ENCODE measurements around the gene UBE2G2.
A peak's percentile ranks its signal among the peaks of the same experiment; 100 is the strongest.

Gene UBE2G2

DNA sequence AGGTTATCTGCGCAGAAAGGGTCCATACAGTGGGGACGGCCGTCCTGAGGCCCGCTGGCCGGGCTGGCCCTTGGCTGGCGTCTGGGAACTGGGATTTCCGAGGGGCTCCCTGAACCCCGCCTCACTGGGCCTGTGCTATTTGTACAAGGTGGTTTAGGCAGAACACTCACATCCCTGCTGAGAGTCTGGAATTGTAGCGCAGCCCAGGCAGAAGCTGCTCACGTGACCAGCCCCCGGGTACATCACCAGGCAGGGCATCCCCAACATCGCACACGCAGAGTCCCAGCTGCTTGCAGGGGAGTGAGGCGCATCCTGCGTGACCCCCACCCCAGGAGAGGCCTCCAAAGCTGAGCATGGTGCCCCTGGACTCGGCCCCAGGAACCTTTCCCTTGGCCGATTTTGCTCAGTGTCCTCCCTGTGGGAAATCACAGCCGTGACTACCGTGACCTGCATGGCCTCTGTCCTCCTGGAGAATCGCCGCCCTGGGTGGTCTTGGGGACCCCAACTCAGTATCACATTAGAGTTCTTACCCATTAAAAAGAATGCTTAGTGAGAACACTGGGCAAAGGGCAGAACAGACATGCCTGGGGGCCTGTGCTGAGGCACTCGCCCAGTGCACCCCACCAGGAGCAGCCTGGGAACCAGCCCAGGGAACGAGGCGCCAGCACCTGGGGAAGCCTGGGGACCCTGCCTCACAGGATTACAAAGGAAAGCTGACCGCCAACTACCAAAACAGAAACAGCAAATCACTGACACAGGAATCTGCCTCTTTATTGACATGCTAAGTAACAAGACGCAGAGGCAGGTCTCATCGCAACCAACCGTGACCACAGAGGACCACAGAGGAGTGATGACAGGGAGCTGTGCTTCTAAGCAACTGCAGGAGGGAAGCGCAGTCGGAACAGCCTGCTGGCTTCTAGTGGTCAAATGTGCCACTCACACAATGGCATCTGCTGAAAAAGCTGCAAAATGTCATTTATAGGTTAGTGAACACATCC, 33.5 kb downstream of the UBE2G2 start:
- H3K27ac ChIP-seq (ENCODE audit: low read depth, low read length) = peak overlapping the region; percentile 72
- H3K4me3 ChIP-seq (ENCODE audit: low read depth, low read length) = no peak overlapping the region
- H3K27me3 ChIP-seq (ENCODE audit: control insufficient read depth, insufficient read depth, low read length) = no peaks in the 10 kb centered on the region
- peaks cover 20% of the 10 kb centered on the region; the same call in 1 of the 2 replicates for H3K4me1 ChIP-seq (ENCODE audit: control insufficient read depth, insufficient read depth, low read length)
- peaks cover 35% of the 10 kb centered on the region for H3K36me3 ChIP-seq (ENCODE audit: control insufficient read depth, insufficient read depth, low read length)
- no peaks in the 10 kb centered on the region for H3K9me3 ChIP-seq (ENCODE audit: control insufficient read depth, insufficient read depth, low read length)
- H3K9ac ChIP-seq (ENCODE audit: low read depth, low read length) = no peak overlapping the region

DNA sequence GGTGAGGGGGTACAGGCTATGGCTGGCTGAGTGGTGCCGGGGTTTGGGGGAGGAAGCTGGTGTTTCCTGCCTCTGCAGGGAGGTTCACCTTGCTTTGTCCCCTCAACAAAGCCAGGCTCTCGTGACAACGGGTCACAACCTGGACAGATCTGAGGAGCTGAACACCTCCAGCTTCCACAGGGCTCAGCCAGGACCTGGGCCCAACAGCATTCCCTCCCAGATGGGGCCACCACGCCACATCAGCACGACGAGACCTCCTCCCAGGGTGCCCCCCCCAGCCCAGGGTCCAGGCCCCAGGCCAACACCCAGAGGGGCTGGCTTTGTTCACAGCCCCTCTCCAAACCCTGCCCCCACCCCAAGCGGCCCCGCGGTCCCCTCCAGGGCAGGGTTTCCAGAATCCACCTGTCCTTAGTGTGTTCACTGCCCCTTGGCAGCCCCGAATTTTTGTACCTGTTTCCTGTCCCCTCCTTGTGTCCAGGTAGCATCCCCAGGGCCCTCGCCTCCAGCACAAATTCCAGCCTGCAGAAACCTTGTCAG, 34.7 kb downstream of the UBE2G2 start:
- Histone ChIP-seq H3K27ac (ENCODE audit: low read depth, low read length) (no peak overlapping the region), H3K36me3 (ENCODE audit: control insufficient read depth, insufficient read depth, low read length) (peaks cover 24% of the 10 kb centered on the region), H3K4me3 (ENCODE audit: low read depth, low read length) (no peak overlapping the region), H3K9me3 (ENCODE audit: control insufficient read depth, insufficient read depth, low read length) (no peaks in the 10 kb centered on the region), H3K9ac (ENCODE audit: low read depth, low read length) (no peak overlapping the region), H3K4me1 (ENCODE audit: control insufficient read depth, insufficient read depth, low read length) (peaks cover 20% of the 10 kb centered on the region; the same call in 1 of the 2 replicates), H3K27me3 (ENCODE audit: control insufficient read depth, insufficient read depth, low read length) (no peaks in the 10 kb centered on the region)

DNA sequence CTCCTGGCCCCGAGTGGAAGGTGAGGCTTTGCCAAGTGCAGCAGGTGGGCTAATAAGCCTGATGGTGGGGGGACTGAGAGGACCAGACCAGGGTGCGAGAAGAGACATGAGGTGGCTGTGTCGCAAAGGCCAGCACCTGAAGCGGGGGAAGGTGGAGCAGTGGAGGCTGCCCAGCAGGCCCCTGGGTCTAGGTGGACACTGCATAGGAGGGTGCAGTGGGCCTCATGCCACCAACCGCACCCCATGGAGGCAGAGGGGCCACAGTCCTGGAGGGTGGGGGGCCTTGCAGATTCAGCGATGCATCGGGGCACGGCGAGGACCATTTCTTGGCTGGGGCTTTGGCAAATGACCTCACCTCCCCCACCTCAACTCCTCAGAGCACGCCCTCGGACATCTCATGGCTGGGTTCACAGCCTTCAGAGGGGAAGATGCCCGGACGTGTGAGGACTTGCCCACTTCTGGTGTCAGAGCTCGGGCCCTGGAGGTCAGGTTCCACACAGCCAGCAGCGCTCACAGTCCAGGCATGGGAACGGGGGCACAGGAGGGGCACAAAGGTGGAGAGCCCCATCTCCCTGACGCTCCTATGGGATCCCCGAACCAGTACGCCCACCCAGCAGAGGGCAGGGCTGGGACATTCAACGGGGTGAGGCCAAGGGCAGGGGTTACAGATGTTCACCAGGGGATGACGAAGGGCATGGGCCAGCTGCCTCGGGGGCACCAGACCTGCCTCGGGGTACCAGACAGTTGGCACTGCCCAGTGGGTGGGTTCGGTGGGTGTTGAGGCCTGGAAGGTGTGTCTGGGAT, 35.4 kb downstream of the UBE2G2 start:
- peaks cover 17% of the 10 kb centered on the region for H3K36me3 ChIP-seq (ENCODE audit: control insufficient read depth, insufficient read depth, low read length)
- no peaks in the 10 kb centered on the region for H3K9me3 ChIP-seq (ENCODE audit: control insufficient read depth, insufficient read depth, low read length)
- H3K4me1 ChIP-seq (ENCODE audit: control insufficient read depth, insufficient read depth, low read length) = peaks cover 20% of the 10 kb centered on the region; the same call in 1 of the 2 replicates
- H3K27ac ChIP-seq (ENCODE audit: low read depth, low read length) = no peak overlapping the region
- H3K9ac ChIP-seq (ENCODE audit: low read depth, low read length) = no peak overlapping the region
- no peaks in the 10 kb centered on the region for H3K27me3 ChIP-seq (ENCODE audit: control insufficient read depth, insufficient read depth, low read length)
- H3K4me3 ChIP-seq (ENCODE audit: low read depth, low read length) = no peak overlapping the region

DNA sequence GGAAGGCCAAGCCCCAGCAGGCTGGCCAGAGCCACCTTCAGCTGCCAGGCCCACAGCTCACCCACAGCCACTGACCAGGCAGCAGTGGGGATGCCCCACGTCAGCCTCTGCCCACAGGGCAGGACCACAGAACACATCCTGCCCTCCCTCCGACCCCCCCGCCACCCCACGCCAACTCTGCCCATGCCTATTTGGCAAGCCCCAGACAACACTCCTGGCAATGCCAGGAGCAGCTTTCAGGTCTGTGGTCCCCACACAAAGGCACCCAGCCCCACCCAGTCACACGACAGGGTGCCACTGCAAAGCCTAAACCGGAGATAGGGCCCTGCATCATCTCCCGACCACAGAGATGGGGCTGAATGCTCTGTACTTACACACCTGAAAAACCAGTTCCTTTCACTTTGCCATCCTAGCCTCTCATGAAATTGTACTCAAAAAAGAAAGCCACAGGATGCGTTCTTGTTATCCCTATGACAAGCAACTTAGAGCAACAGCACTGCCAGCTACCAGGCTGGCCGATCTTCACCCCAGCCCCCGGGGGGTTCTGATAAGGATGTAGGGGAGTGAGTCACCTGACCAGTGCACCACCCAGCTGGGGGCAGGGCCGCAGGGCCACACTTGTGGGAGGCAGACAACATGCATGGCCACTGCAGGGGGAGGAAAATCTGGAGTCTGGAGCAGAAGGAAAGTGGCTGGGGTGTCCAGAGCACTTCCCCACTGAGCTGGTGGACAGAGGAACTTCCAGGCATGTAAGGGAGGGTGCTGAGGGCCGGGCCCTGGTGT, 36.2 kb downstream of the UBE2G2 start:
- H3K36me3 ChIP-seq (ENCODE audit: control insufficient read depth, insufficient read depth, low read length) = peaks cover 10% of the 10 kb centered on the region
- H3K4me3 ChIP-seq (ENCODE audit: low read depth, low read length) = no peak overlapping the region
- H3K9ac ChIP-seq (ENCODE audit: low read depth, low read length) = no peak overlapping the region
- no peaks in the 10 kb centered on the region for H3K9me3 ChIP-seq (ENCODE audit: control insufficient read depth, insufficient read depth, low read length)
- H3K4me1 ChIP-seq (ENCODE audit: control insufficient read depth, insufficient read depth, low read length) = peaks cover 20% of the 10 kb centered on the region; the same call in 1 of the 2 replicates
- no peak overlapping the region for H3K27ac ChIP-seq (ENCODE audit: low read depth, low read length)
- H3K27me3 ChIP-seq (ENCODE audit: control insufficient read depth, insufficient read depth, low read length) = no peaks in the 10 kb centered on the region

DNA sequence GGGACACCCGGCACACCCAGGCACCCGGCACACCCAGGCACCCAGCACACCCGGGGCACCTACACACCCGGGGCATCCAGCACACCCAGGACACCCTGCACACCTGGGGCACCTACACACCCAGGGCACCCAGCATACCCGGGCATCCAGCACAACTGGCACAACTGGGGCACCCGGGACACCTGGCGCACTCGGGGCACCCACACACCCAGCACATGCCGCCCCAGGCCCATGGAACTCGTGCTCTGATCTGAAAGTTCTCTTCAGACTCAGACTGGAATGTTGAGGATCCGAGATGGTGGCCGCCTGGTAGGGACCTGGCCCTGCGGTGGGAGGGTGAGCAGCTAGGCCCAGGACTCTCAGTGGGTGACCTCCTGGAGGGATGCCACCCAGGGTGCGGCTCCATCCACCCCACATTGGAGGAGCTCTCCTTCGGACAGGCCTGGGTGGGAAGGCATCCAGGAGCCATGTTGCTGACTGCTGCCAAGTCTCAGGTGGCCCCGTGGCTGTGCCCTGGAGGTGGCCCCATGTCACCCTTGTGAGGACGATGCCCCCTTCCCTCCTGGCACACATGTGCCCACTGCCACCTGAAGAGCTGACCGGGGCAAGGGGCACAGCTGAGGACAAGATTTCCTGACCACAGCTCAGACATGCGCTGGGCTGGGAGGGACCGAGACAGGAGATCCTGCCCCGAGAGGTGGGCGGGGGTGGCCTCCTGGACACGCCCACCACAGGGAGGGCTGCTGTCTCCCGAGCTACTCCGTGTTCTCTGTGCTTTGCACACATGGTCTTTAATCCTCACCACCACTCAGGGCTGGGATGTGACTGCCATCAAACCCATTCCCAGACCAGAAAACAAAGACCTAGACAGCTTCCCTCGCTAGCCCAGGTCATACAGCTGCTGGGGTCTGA, 37.0 kb downstream of the UBE2G2 start:
- Histone ChIP-seq H3K36me3 (ENCODE audit: control insufficient read depth, insufficient read depth, low read length) (peaks cover 1% of the 10 kb centered on the region), H3K9me3 (ENCODE audit: control insufficient read depth, insufficient read depth, low read length) (no peaks in the 10 kb centered on the region), H3K27me3 (ENCODE audit: control insufficient read depth, insufficient read depth, low read length) (no peaks in the 10 kb centered on the region), H3K9ac (ENCODE audit: low read depth, low read length) (no peak overlapping the region), H3K27ac (ENCODE audit: low read depth, low read length) (no peak overlapping the region), H3K4me1 (ENCODE audit: control insufficient read depth, insufficient read depth, low read length) (peaks cover 20% of the 10 kb centered on the region; the same call in 1 of the 2 replicates), H3K4me3 (ENCODE audit: low read depth, low read length) (no peak overlapping the region)

DNA sequence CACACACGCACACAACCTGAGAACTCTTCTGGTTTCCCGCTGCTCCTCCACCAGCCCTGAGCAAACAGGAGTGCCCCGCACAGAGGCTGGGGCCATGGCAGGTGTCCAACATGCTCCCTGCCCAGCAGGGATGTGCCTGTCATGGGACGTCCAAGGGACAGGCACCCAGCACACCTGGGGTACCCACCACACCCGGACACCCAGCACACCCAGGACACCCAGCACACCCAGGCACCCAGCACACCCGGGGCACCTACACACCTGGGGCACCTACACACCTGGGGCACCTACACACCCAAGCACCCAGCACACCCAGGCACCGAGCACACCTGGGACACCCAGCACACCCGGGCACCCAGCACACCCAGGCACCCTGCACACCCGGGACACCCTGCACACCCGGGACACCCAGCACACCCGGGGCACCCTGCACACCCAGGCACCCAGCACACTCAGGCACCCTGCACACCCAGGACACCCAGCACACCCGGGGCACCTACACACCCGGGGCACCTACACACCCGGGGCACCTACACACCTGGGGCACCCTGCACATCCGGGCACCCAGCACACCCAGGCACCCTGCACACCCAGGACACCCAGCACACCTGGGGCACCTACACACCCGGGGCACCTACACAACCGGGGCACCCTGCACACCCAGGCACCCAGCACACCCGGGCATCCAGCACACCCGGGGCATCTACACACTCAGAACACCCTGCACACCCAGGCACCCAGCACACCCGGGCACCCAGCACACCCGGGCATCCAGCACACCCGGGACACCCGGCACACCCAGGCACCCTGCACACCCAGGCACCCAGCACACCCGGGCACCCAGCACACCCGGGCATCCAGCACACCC, 37.9 kb downstream of the UBE2G2 start:
- H3K9me3 ChIP-seq (ENCODE audit: control insufficient read depth, insufficient read depth, low read length) = no peaks in the 10 kb centered on the region
- H3K27me3 ChIP-seq (ENCODE audit: control insufficient read depth, insufficient read depth, low read length) = no peaks in the 10 kb centered on the region
- H3K4me1 ChIP-seq (ENCODE audit: control insufficient read depth, insufficient read depth, low read length) = peaks cover 17% of the 10 kb centered on the region; the same call in 1 of the 2 replicates
- no peak overlapping the region for H3K9ac ChIP-seq (ENCODE audit: low read depth, low read length)
- no peak overlapping the region for H3K27ac ChIP-seq (ENCODE audit: low read depth, low read length)
- no peaks in the 10 kb centered on the region; the same call in 1 of the 2 replicates for H3K36me3 ChIP-seq (ENCODE audit: control insufficient read depth, insufficient read depth, low read length)
- H3K4me3 ChIP-seq (ENCODE audit: low read depth, low read length) = no peak overlapping the region

DNA sequence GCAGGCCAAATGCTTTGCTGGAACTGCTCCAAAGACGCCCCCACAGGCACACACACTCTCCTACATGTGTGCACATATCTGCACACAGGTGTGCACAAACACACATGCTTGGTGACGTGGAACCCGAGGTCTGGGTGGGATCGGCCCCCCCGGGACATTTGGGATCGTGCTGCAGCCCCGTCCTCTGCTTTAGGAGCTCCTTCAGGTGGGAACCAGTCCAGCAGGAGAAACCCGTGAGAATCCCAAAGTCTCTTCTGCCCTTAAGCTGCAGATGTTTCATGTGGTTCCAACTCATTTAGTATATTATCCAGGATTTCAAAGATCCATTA, 38.6 kb downstream of the UBE2G2 start:
- Histone ChIP-seq H3K9me3 (ENCODE audit: control insufficient read depth, insufficient read depth, low read length) (no peaks in the 10 kb centered on the region), H3K4me1 (ENCODE audit: control insufficient read depth, insufficient read depth, low read length) (peaks cover 10% of the 10 kb centered on the region; the same call in 1 of the 2 replicates), H3K9ac (ENCODE audit: low read depth, low read length) (no peak overlapping the region), H3K27ac (ENCODE audit: low read depth, low read length) (no peak overlapping the region), H3K27me3 (ENCODE audit: control insufficient read depth, insufficient read depth, low read length) (no peaks in the 10 kb centered on the region), H3K36me3 (ENCODE audit: control insufficient read depth, insufficient read depth, low read length) (no peaks in the 10 kb centered on the region; the same call in 1 of the 2 replicates), H3K4me3 (ENCODE audit: low read depth, low read length) (no peak overlapping the region)

DNA sequence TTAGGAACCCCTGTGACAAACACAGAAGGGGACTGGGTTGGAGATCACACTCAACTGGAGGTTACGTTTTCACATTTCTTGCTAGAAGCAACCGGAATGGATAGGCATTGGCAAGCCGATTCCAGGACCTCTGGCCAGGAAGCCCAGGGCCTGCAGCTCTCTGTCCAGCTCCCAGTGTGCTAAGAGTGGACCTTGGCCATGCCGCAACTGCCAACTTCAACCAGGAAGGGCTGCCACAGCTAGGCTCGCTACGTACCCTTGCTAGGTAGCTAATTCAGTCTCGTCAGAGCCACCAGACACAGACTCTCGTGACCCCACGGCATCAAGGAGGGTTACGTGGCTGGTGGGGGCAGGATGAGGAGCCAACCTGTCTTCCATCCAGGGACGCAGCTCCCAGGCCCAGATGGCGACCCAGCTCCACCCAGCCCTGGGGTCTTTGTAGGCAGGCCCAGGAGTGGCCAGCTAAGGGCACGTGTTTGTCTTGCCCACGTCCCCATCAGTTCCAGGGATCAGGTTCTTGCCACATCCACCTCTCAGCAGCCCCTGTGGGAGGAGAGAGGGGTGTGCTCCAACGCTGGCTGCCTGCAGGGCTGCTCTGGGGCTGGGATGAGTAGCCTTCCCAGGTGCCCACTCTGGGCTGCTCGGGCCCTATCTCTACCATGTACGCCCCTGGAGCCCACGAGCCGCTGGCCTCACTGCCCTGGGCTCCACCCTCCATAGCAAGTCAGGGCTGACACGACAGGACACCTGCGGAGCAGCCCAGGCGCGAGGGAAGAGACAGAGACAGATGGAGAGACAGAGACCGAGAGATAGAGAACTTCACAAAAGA, 39.2 kb downstream of the UBE2G2 start:
- H3K9ac ChIP-seq (ENCODE audit: low read depth, low read length) = no peak overlapping the region
- no peak overlapping the region for H3K4me3 ChIP-seq (ENCODE audit: low read depth, low read length)
- no peaks in the 10 kb centered on the region for H3K27me3 ChIP-seq (ENCODE audit: control insufficient read depth, insufficient read depth, low read length)
- H3K9me3 ChIP-seq (ENCODE audit: control insufficient read depth, insufficient read depth, low read length) = no peaks in the 10 kb centered on the region
- no peak overlapping the region for H3K27ac ChIP-seq (ENCODE audit: low read depth, low read length)
- H3K36me3 ChIP-seq (ENCODE audit: control insufficient read depth, insufficient read depth, low read length) = no peaks in the 10 kb centered on the region; the same call in 1 of the 2 replicates
- H3K4me1 ChIP-seq (ENCODE audit: control insufficient read depth, insufficient read depth, low read length) = peaks cover 8% of the 10 kb centered on the region; the same call in 1 of the 2 replicates

Measured in HUES48 (cell line).